ENCODE measurements around the gene TNRC6C.
"Not testable (repeated sequence)": the region's sequence is repeated elsewhere in the genome, so short reads cannot be mapped to it uniquely, and the experiment has no call there.

TNRC6C gene

DNA sequence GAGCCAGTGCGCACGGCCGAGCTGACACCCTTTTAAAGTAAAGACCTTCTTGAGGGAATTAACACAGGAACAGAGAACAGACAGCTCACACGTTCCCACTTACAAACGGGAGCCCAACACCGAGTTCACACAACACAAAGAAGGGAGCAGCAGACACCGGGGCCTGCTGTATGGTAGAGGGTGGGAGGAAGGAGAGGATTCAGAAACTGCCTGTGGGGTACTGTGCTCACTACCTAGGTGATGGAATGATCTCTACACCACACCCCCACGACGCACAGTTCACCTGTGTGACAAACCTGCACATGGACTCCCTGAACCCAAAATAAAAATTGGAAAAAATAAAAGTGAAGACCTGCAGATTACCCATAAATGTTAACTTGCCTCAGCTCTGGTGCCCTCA lies 137.6 kb downstream of the TNRC6C start:
- no peak for DNase-seq

DNA sequence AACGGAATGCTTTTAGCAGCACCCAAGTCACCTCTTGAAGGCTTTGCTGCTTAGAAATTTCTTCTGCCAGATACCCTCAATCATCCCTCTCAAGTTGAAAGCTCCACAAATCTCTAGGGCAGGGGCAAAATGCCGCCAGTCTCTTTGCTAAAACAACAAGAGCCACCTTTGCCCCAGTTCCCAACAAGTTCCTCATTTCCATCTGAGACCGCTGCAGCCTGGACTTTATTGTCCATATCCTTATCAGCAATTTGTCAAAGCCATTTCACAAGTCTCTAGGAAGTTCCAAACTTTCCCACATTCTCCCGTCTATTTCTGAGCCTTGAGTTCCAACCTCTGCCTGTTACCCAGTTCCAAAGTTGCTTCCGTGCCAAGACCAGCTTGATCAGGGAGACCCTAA lies 142.6 kb downstream of the TNRC6C start:
- DNase-seq: peak in 1 of 2 donors; percentile 8

DNA sequence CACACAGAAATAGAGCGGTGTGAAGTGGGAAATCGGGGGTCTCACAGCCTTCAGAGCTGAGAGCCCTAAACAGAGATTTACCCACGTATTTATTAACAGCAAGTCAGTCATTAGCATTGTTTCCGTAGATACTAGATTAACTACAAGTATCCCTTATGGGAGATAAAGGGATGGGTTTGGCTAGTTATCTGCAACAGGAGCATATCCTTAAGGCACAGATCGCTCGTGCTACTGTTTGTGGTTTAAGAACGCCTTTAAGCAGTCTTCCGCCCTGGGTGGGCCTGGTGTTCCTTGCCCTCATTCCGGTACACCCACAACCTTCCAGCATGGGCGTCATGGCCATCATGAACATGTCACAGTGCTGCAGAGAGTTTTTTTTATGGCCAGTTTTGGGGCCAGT lies 143.0 kb downstream of the TNRC6C start:
- no peak for DNase-seq

DNA sequence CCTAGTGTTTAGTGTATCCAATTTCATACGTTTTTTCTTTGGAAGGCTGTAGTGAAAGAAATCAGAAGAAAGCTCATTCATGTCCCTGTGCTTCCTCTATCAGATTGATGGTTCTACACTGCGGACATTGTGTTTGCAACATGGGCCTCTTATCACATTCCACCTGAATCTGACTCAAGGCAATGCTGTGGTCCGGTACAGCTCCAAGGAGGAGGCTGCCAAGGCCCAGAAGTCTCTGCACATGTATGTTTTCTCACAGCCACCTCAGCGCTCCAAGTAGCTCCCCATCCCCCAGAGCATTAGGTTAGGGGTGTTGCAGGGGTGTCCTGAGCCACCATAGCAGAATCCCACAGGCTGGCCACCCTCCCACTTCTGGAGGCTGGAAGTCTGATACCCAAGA lies 144.8 kb downstream of the TNRC6C start:
- no peak for DNase-seq

DNA sequence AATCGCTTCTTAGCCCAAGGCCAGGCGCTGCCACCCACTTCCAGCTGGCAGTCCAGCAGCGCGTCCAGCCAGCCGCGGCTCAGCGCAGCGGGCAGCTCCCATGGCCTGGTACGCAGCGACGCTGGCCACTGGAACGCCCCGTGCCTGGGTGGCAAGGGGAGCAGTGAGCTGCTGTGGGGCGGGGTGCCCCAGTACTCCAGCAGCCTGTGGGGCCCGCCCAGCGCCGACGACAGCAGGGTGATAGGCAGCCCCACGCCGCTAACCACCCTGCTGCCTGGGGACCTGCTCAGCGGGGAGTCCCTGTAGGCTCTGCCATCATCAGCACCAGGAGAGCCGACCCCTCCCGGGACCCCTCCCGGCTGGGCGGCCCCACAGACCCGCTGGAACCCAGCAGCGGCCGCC lies 146.0 kb downstream of the TNRC6C start:
- no peak for DNase-seq

DNA sequence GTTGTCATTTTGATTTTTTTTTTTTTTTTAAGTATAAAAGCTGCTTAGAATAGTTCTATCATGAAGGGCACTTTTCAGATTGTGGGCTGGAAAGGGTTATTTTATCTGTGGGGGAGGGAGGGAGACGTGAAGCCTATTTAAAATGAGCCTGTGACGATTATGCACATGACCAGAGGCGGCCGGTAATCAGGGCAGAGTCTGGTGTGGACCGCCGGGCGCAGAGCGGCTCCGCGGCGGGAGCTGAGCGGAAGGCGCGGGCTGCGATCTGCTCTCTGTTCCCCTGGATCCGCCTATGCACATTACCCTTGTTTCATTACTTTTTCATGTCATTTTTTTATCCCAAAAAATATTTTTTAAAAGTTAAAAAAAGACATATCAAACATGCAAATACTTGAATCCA lies 146.6 kb downstream of the TNRC6C start:
- no peak for DNase-seq

DNA sequence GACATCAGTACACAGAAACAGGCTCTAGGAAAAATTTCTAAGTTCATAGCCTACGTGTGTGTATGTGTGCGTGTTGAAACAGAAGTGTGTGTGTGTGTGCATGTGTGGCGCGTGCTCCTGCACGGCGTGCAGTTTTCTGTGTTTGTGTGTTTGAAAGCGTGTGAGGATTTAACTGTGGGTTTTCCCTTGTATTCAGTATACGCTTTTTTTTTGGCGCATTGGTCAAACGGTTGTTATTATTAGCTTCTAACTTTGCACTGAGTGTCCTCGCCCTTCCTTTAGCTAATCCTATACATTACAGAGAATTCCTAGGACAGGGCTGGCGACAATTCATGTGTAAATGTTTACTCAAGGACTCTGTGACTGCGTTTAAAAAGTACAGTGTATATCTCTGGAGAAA lies 147.0 kb downstream of the TNRC6C start:
- DNase-seq: no peak

DNA sequence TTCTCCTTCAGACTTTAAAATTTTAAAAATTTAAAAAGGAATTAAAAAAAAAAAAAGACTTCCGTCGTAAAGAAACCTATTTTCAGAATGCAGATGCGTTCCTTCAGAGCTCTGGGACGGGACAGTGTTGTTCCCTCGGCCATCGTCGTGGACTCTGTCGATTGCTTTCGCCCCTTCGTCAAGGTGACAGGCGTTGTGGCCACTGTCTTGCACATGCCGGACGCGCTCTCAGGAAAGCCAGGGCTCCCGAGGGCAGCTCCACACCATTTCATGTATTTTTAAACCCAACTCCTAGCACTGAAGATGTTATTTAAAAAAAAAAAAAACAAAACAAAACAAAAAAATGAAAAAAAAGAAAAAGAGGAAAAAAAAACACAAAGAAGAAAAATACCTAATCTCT lies 147.7 kb downstream of the TNRC6C start:
- no peak for DNase-seq

DNA sequence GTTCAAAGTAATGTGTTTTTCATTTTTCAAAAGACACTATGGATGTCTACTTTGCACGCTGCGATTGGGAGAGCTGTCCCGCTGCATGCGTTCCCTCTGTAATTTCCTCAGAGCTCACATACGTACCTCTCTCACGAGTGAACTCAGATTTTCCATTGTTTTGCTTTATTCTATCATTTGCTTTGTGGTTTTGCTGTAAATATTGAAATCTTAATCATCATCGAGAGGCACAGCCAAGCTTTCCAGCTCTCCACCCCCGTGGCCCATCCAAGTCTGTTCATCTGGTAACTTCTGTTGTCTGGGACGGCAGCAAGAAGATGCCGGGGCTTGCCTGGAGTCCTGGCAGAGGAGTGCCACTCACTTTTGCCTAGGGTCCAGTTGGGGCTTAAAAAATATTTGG lies 149.0 kb downstream of the TNRC6C start:
- no peak for DNase-seq

DNA sequence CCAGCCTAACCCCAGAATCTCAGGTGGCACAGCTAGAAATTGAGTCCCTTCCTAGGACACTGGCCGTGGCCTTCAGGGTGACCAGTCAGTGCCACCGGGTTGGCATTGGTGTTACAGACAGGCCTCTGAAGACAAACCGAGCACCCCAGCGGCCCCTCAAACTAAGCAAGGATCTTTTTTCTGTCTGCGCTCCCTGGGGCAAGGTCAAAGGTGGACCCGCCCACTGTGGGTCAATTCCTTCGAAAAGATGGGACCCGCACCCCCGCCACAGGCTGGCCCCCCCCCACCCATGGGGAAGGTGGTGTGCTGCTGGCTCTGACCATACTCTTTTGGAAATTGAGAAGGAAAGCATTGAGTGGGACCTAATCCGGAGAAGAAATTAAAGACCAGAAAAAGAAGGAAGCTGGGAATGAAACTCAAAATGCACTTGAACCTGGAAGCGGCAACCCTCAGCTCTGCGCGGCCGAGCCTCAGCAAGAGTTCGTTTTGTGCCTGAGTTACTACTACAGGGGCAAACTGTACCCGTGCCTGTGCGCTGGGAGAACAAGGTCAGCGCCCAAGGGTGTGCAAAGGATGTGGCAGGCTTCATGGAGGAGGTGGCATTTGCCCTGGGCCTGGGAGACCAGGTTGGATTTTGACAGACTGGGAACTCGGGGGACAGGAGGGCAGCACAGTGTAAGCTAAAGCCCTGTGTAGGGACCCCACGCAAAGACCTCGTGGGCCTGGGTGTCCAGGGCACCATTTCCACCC lies 149.6 kb downstream of the TNRC6C start:
- DNase-seq: no peak

DNA sequence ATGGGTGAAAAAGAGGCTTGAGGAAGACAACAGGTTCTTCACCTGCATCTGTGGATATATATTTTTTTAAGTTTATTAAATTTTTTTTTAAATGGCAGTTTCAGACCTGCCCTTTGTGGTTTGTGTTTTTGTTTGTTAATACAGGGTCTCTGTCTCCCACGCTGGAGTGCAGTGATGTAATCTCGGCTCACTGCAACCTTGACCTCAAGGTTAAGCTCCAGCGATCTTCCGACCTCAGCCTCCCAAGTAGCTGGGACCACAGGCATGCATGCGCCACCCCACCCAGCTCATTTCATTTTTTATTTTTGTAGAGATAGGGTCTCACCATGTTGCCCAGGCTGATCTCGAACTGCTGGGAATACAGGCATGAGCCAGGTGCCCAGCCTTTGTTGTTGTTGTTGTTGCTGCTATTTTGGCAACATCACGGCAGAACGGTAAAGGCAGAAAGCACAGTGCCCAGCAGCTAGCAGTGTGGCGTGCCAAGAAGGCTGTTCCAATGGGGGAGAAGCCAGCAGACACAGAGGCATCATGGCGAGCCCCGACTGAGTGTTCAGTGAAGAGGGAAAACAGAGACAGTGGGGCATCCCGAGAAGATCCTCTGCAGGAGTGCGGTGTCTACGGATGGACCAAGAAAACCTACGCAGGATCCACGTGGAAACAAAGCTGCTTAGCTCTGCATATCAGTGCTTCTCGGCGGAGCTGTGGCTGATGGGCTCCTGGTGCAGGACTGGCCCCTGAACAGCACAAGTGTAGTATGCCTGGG lies 150.4 kb downstream of the TNRC6C start:
- no peak for DNase-seq

DNA sequence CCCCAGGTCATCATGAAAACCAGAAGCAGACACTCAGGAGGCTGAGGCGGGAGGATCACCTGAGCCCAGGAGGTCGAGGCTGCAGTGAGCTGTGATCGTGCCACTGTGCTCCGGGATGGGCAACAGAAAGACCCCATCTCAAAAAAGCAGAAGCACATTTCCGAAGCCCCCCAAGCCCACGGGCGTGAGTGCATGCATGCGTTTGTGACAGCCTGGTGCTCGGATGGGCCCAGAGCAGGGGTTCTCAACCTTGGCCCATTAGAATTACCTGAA lies 150.9 kb downstream of the TNRC6C start:
- no peak for DNase-seq

DNA sequence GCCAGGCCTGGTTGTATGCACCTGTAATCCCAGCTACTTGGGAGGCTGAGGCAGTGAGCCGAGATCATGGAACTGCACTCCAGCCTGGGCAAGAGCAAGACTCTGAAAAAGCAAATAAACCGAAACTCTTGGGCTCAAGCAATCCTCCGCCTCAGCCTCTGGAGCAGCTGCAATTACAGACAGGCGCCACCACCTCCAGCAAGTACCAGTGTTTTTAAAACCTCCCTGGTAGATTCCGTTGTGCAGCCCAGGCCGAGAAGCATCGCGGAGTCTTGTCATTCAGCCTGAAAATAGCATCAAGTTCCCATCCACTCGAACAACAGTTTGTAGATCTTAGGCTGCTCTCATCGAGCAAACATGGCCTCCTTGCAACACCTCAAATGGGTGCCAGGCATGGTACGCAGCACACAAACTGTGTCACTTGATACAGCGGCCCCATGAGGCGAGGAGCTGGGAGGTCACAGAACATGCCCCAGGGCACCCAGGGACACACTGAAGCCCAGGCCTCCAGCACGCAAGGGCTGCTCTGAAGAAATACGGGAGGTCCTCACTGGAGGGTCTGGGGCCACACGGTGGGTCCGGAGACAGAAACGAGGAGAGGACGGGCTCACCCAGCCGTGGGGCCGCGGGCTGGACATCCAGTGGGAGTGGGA lies 152.0 kb downstream of the TNRC6C start:
- no peak for DNase-seq

DNA sequence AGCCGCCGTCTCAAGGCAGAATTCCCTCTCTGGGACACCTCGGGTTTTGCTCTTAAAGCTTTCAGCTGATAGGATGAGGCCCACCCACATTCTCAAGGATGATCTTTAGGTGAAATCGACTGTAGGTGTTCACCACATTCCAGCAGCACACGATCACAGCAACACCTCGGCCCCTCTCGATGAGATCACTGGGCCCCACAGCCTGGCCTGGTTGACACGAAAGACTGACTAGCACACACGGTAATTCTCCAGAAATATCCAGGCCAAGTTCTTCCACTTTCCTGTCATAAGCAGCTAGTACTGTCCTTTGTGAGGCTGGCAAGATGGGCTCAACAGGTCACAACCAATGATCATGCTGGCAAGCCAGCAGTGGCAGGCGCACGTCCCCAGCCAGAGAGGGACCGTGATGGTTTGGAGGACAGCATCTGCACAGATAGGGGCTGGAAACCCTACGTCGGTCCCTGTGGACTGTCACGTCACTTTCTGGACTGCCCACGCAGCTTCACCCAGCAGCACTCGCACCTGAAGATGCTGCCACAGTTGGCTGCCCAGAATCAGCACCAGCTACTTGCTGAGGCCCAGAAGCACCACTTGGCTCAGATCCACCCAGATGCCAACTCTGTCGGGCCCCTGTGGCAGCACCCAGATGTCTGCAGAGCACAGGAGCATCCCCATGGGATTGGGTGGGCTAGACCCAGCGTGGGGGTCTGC lies 152.7 kb downstream of the TNRC6C start:
- no peak for DNase-seq

DNA sequence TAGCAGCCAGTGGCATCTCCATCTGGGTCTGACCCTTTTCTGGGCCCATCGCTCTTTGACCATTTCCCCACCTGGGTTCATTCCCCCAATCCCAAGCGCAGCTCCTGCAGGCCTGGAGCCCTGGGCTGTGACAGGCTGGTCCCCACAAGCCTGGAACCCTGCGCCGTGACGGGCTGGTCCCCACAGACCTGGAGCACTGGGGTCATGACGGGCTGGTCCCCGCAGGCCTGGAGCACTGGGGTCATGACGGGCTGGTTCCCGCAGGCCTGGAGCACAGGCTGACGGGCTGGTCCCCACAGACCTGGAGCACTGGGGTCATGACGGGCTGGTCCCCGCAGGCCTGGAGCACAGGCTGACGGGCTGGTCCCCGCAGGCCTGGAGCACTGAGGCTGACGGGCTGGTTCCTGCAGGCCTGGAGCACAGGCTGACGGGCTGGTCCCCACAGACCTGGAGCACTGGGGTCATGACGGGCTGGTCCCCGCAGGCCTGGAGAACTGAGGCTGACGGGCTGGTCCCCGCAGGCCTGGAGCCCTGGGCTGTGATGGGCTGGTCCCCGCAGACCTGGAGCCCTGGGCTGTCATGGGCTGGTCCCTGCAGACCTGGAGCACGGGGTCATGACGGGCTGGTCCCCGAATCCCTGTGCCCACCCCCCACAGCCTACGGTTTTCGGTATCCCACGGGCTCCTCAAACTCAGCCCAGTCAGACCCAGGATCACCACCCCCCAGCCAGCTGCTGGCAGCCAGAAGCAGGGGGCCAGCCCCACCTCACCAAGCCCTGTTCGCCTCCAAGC lies 153.4 kb downstream of the TNRC6C start:
- no peak for DNase-seq

DNA sequence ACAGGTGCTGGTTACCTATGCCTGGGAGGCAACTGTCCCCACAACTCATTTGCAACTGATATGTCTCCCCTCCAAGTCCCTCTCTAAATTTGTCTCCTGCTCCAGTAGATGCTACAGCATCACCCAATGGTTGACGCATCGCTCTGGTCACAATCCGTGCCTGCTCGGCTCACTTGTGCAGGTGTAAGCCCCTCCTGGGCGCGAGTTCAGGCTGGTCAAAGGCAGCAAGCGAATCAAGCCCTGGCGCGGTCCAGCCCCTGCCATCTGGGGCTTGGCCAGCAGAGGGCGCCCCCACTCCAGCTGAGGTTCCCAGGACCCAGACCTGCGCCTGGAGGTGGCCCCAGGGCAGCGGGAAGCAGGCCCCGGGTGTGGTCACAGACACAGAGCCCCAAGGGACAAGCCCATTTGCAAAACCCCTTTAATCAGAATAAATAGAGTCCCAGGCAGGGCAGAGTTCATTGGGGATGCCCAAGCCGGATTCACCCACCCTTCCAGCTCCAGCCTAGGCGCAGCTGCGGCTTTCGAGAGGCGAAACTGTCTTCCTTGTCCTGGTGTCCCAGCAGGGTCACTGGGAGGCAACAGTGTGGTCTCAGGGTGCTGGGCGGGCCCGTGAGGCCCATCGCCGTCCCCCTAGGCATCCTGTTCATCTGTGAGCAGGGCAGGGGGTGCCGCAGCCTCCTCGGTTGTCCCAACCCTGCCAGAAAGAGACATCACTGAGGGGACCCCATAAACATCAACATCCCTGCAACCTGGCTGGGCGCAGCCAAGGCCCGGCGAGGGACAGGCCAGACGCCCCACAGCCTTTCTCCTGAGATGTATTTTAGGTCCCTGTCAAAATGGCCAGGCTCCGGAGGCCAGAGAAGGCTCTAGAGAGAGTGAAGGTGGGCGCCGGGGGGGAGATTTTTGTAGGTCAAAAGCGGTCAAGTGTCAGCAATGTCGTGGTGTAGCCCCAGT lies 154.3 kb downstream of the TNRC6C start:
- DNase-seq: peak; percentile 24 to 89

DNA sequence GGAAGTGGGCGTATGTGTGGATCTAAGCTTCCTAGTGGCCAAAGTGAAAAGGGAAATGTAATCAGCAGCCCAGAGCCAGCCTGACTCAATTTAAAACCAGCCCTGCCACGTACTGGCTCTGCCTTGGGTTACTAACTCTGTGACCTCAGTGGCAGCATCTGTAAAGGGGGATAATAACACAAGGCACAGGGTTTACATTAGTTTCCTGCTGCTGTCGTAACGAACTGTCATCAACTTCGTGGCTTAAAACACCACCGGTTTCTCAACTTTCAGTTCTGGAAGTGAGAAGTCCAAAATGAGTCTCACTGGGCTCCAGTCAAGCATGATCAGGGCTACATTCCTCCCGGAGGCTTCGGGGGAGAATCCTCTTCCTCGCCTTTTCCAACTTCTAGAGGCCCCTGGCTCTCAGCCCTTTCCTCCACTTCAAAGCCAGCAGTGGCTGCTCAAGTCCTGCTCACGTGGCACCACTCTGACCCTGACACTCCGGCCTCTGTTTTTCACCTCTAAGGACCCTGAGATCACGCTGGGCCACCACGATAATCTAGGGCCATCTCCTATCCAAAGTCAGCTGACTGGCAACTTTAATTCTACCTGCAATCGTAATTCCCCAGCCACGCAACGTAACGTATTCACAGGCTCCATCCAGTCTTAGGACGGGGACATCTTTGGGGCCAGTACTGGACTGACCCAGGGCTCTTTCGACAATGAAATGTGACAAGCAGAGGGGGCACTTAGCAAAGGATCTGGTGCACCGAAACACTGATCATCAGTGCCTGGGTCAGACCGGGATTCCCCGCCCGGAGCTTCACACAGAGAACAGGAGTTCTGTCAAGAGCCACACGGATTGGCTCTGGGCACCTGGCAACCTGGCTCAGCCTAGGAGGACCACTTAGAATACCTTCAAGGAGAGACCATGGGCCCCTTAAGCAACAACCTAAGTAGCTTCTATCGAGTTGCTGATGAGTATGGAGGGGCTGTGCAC lies 155.6 kb downstream of the TNRC6C start:
- DNase-seq: peak; percentile 39 to 40

DNA sequence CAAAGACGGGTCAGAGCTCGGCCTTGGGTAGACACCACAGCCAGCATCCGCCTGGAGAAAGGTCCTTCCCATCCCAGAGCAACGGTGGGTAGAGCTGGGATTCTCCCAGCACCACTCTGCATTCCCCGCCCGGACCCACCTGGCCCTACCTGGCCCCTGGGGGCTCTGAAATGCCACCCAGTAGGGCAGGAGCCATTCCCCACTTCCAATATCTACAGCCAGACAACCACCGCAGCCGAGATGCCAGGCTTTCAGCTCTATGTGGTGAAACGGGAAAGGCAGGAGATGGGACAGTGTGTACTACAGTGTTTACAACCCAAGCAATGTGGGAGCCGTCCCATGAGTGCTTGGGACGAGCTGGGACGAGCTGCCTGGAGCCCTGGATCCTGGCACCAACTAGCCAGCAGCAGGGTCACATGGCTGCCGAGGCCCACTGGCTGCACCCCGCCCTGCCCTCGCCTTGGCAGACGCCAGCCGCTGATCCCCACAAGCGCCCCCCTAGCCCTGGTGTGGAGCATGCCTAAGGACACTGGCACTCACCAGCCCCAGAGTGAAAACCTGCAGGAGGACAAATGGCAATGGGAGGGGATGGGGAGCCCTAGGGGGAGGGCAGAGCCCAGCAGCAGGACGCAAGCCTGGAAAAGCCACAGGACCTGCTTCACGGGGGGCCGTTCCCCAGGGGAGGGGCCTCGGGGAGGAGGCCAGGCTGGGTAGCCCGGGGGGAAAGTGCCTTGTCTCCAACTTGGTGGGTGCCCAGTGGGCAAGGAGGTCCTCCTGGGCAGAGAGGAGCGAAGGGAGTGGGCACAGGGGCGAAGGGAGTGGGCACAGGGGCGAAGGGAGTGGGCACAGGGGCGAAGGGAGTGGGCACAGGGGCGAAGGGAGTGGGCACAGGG lies 156.6 kb downstream of the TNRC6C start:
- no peak for DNase-seq

DNA sequence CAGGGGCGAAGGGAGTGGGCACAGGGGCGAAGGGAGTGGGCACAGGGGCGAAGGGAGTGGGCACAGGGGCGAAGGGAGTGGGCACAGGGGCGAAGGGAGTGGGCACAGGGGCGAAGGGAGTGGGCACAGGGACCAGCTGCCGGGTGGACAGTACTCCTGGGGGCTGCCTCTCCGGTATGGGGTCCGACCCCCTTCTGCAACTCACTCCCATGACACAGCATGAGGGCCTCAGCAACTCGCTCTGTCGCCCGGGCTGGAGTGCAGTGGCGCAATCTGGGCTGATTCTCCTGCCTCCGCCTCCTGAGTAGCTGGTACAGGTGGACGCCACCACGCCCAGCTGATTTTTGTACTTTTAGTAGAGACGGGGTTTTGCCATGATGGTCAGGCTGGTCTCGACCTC lies 157.3 kb downstream of the TNRC6C start:
- DNase-seq: not testable (repeated sequence)
